HUDEP-2 (cell line): Measurements from ENCODE around the gene DNAI1.
A peak's percentile ranks its signal among the peaks of the same experiment; 100 is the strongest.
"Not testable (repeated sequence)": the region's sequence is repeated elsewhere in the genome, so short reads cannot be mapped to it uniquely, and the experiment has no call there.

Experiments used
- DNase-seq, 76 experiments: peaks; one replicate each; lab custom pipeline; 2025; ENCODE audit not compliant: unreplicated experiment in 76 of 76; lab: John Stamatoyannopoulos, UW

The DNAI1 gene

DNA sequence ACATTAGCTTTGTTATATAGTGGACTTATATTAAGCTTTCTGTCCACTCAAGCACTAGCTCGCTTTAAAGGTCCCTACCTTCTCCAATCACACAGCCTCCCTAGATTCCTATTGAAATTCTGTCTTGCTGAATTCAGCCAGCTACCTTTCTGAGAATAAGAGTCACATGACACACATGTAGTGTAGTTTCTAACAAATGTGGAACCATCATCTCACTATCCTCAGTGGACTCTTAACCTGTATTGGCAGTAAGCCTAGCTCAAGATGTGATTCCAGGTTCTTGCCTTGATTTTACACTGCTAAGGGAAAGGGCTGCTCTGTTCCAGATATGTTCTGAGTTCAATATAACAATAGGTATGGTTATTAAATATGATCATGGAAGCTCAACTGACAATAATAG is 11.7 kb upstream of the DNAI1 start:
- no peak for DNase-seq

GRCh38 chr9:34450644-34451043 is 8.0 kb upstream of the DNAI1 start:
- no peak for DNase-seq

GRCh38 chr9:34451135-34451534 is 7.5 kb upstream of the DNAI1 start:
- no peak for DNase-seq

DNA sequence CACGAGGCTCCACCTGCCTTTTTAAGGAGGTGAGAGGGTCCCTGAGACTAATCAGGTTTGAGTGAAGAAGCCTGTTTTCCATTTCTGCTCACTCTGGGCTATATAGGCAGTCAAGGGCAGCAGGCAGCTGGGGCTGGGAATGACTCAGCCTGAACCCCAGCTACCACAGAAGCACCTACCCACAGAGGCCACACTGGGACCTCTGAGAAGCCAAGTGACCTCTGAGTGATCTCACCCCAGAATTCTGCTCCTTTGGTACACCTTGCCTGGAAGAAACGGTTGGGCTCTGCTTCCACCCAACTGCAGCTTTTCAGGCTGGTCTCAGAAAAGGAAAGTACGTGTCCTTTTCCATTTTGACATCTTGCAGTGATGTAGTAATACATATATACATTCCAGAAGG is 7.1 kb upstream of the DNAI1 start:
- DNase-seq: no peak

DNA sequence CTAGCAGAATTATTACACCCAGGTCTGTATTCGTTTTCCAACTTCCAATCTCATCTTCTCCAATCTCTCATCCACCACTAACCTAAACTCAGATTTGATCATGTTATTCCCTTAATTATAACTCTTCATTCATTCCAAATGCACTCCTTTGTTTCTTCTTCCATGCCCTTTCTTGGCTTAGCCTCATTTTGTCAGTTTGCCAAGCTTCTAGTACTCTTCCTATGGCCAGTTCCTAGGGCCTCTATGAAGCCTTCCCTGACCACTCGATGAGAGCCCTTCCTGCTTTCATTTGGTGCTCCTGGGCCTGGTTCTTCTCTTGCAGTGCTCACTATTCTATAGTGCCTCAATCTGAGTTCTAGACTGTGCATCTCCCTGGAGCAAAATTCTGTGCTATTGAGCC is 6.0 kb upstream of the DNAI1 start:
- no peak for DNase-seq

DNA sequence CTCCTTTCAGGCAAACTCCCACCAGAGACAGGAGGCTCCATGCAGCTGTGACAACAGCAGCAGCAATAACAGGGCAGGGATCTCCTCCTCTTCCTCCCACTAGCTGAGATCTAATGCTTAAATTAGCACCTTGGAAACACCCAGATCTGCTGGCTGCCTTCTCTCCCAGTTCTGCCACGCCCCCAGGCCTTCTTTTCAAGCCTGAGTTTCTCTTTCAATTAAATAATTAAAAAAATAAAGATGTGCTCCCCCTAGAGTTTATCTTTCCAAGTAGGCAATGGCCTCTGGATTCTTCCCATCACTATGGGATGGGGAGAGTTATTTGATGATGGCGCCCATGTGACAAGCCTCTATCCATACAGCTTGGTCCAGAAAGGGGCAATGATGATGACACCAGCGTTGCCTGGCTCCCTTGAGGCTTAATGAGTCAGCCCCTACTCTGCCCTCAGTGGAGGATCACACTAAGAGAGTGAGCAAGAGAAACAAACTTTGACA is 4.0 kb upstream of the DNAI1 start:
- DNase-seq: no peak

DNA sequence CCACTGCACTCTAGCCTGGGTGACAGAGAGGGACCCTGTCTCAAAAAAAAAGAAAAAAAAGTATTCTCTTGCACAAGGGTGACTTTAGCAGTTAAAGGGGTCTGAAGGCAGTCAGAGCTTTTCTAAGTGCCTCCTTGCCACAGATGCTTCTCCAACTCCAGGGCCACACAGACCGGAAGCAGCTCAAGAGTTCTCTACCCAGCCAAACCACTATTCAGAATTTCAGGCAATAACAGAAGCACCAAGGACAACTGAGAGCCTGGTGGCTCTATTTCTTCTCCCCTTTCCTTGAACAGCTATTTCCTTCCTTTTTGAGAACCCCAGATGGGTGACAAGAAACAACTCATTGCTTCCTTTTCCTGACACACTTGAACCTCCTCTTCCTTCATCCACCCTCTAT is 2.5 kb upstream of the DNAI1 start:
- DNase-seq: no peak

GRCh38 chr9:34456746-34457145 is 1.9 kb upstream of the DNAI1 start:
- DNase-seq: no peak

DNA sequence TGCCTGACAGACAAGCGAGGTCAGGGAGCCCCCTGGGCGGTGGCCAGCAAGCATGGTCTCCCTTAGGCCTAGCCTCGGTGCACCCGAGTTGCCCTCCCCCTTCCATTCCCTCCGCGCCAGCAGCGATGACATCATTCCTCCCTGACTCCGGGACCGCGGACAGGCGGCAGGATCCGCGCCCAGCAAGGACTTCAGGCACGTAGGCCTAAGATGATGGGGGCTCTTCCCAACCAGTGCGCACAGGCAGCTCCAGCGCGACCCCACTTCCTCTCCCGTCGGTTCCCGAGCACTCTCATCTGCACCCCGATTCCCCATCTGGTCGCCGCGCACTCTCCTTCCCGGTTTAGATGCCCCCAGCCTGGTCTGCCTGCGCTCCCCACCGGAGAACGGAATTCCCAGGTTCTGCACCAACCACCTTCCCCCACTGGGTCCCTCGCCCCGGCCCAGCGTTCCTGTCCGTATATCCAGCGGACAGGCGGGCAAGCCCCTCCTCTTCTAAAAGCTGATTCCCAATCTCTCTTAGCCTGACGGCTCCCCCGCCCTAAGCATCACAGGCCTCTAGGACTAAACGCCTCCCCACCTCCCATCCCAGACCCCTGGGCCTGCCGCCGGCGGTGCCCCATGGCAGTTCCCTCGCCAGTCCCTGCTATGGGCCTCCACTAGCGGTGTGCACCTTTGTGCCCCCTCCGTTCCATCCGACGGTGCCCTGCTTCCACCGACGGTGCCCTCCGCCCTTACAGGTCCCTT is 1.2 kb upstream of the DNAI1 start:
- DNase-seq: peak in 1 of 76 experiments; percentile 3

DNA sequence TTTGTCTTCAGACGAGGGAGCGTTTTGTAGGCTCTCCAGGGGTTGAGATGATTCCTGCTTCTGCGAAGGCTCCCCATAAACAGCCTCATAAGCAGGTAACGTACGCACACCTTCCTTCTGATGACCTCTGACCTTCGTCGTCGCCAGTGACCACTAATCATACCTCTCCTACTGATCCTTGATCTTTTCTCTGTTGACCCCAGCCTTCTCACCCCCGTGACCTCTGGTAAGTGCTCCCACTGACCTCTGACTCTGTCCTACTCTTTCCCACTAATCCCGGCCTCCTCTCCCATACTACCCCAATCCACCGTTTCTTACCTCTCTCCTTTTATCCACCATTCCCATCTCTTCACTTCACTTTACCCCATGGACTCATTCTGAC is 345 bp downstream of the DNAI1 start:
- no peak for DNase-seq

GRCh38 chr9:34459356-34459755 is 751 bp downstream of the DNAI1 start:
- no peak for DNase-seq

GRCh38 chr9:34459941-34460340 is 1.3 kb downstream of the DNAI1 start:
- no peak for DNase-seq

DNA sequence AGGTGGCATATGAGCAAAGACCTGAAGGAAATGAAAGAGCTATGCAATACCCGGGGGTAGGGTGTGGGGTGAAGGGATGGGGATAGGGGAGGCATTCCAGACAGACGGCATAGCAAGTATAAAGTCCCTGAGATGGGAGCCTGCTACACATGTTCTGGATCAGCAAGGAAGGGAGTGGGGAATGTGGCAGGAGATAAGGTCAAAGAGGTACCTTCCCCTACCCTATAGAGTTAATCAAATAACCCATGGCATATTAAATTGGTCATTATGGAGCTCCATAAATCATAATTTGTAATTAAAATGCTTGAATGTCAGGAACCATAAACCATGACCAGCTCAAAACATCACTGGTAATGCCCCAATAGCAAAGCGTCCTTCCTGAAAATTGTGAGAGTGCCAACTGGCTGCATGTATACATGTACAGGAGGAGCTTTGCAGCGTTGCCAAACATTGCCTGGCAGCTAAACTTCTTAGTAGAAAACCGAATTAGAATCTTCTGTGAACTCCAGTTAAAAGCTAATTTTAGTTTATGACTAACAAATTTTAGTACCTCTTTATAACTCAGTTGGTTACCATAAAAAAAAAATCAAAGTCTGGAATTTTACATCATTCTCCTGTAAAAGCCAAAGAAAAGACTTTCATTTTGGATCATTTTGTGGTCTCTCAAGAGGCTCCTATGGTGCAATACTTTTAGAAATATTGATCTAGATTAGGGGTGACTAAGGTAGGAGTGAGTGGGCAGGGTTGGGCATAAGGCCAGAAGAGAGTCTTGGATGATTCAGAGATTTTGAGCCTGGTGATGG is 4.7 kb downstream of the DNAI1 start:
- peak in 15 of 76 experiments; percentile 1 to 48 (median 10) for DNase-seq

DNA sequence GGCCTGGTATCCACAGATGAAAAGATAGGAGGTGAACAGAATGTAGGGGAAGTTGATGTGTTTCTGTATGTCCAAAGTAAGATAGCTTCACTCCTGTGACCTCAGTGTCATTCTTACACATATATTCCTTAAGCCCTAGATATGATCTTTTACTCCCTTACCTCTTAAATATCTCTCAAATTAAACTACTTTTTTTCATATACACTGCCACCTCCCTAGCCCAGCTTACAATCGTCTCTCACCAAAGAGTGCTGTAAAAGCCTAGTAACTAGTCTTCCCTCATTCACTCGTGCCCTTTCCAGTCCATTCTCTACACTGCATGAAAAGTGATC is 5.3 kb downstream of the DNAI1 start:
- DNase-seq: no peak

GRCh38 chr9:34464571-34464970 is 6.0 kb downstream of the DNAI1 start:
- no peak for DNase-seq

DNA sequence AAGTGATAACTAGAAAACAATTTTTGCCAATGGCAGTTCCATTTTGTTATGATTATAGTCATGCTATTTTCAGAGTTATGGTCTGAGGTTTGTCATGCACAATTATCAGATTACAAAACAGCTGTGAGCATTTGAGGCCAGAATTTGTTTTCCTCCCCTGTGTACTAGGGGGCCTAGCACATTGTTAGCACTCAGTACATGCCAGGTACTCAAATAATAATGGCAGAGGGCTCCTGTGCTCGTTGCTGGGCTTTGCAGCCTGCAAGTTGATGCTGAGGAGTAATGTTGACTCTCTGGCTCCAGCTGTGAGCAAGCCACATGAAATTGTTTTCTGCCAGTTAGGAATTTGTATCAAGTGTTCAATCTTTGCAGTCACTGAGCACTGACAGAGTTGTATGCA is 6.9 kb downstream of the DNAI1 start:
- DNase-seq: no peak

GRCh38 chr9:34475097-34475496 is 16.5 kb downstream of the DNAI1 start:
- DNase-seq: no peak

DNA sequence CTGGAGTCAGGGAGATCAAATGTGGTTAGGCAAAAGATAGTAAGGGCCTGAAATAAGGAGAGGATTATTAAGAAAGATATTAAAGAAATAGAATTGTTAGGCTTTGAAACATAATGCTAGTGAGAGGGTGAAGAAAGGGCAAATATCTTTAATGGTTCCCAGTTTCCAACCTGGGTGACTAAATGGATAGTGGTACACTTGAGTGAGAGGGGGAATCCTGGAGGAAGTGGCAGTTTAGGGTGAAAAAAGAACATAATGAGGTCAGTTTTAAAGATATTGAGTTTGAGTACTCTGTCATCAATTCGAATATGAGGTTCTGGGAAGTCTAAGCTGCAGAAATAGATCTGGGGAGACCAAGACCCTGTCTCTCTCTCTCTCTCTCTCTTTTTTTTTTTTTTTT is 18.9 kb downstream of the DNAI1 start:
- no peak for DNase-seq

DNA sequence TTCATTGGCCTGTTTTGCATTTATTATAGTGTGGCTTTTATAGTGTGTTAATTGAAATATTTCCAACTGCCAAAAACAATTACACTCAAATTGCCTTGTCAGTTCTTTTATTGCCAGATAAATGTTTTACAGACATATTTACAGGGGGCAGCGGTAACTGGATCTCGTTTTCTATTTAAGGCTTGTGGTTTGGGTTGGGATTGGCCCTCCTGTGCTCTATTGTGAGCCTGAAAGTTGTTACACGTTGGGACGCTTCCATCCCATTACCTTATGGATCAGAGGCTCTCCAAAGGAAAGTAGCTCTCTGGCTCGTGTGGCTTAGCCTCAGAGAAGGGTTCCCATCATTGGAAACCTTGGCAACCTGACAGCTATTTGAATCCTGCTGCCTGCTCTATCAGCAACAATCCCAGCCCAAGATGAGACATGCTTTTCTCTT is 20.8 kb downstream of the DNAI1 start:
- DNase-seq: no peak

GRCh38 chr9:34481620-34482019 is 23.0 kb downstream of the DNAI1 start:
- not testable (repeated sequence) for DNase-seq

- DNase-seq: not testable (repeated sequence)
Measured at GRCh38 chr9:34482746-34483145, 24.1 kb downstream of the DNAI1 start.

GRCh38 chr9:34484678-34485077 is 26.1 kb downstream of the DNAI1 start:
- DNase-seq: no peak
